WERI-Rb-1 (cell line): ENCODE measurements around the gene DOK7.

ENCODE experiments used
- DNase-seq: peaks from one replicate; pipeline ENCODE4 v3.0.0-alpha.2; 2020
- H3K27ac ChIP-seq: fragments of 250-450 bp; sonication (Bioruptor Pico); 2 replicates; pipeline ENCODE4 v1.5.1; 2020; ENCODE audit warnings: mild to moderate bottlenecking, moderate library complexity
- H3K27me3 ChIP-seq: fragments of 250-450 bp; sonication (Bioruptor Pico); 2 replicates; pipeline ENCODE4 v1.5.1; 2021; ENCODE audit warnings: mild to moderate bottlenecking, low read depth, moderate library complexity; ENCODE audit not compliant: insufficient read depth, severe bottlenecking
- H3K36me3 ChIP-seq: fragments of 250-450 bp; sonication (Bioruptor Pico); 2 replicates; pipeline ENCODE4 v1.5.1; 2020; ENCODE audit warnings: mild to moderate bottlenecking, moderate library complexity
- H3K4me3 ChIP-seq: 2 replicates; pipeline ENCODE4 v1.5.1; 2011; ENCODE audit warnings: low read depth, mild to moderate bottlenecking, control low read depth, low read length
- H3K9me3 ChIP-seq: fragments of 250-450 bp; sonication (Bioruptor Pico); 2 replicates; pipeline ENCODE4 v1.5.1; 2021; ENCODE audit warnings: mild to moderate bottlenecking, moderate library complexity; ENCODE audit not compliant: severe bottlenecking
- CTCF ChIP-seq: IDR thresholded peaks from 2 replicates; pipeline ENCODE4 v1.5.1; 2011; ENCODE audit warnings: low read depth, mild to moderate bottlenecking, control low read depth, inconsistent platforms, low read length

The DOK7 gene

GRCh38 chr4:3498407-3498806 is 35.3 kb downstream of the DOK7 start:
- H3K36me3 ChIP-seq, result peaks cover 7% of the 10 kb centered on the region
- no peak overlapping the region for H3K27ac ChIP-seq
- DNase-seq, result no peak
- no peaks in the 10 kb centered on the region for H3K9me3 ChIP-seq
- H3K27me3 ChIP-seq, result no peaks in the 10 kb centered on the region
- TF ChIP-seq CTCF, result no peak
- no peak overlapping the region for H3K4me3 ChIP-seq

GRCh38 chr4:3498901-3499510 is 35.9 kb downstream of the DOK7 start:
- H3K36me3 ChIP-seq, result peaks cover 12% of the 10 kb centered on the region
- H3K27me3 ChIP-seq, result no peaks in the 10 kb centered on the region
- no peak overlapping the region for H3K27ac ChIP-seq
- no peak overlapping the region for H3K4me3 ChIP-seq
- no peak for TF ChIP-seq CTCF
- no peaks in the 10 kb centered on the region for H3K9me3 ChIP-seq
- no peak for DNase-seq

GRCh38 chr4:3499710-3500109 is 36.6 kb downstream of the DOK7 start:
- H3K27me3 ChIP-seq, result no peaks in the 10 kb centered on the region
- no peaks in the 10 kb centered on the region for H3K9me3 ChIP-seq
- no peak for TF ChIP-seq CTCF
- no peak for DNase-seq
- H3K27ac ChIP-seq, result no peak overlapping the region
- H3K4me3 ChIP-seq, result no peak overlapping the region
- peaks cover 15% of the 10 kb centered on the region for H3K36me3 ChIP-seq

- Histone ChIP-seq H3K36me3 (peaks cover 18% of the 10 kb centered on the region), H3K27ac (no peak overlapping the region), H3K9me3 (no peaks in the 10 kb centered on the region), H3K27me3 (no peaks in the 10 kb centered on the region), H3K4me3 (no peak overlapping the region)
- DNase-seq, result no peak
- no peak for TF ChIP-seq CTCF
These were observed 37.0 kb downstream of the DOK7 start for GRCh38 chr4:3500111-3500510.

- H3K27me3 ChIP-seq, result no peaks in the 10 kb centered on the region
- no peaks in the 10 kb centered on the region for H3K9me3 ChIP-seq
- no peak for TF ChIP-seq CTCF
- no peak overlapping the region for H3K27ac ChIP-seq
- peaks cover 24% of the 10 kb centered on the region for H3K36me3 ChIP-seq
- DNase-seq, result no peak
- H3K4me3 ChIP-seq, result no peak overlapping the region
These were observed 37.6 kb downstream of the DOK7 start for GRCh38 chr4:3500634-3501101.

- TF ChIP-seq CTCF, result no peak
- H3K36me3 ChIP-seq, result peaks cover 29% of the 10 kb centered on the region
- H3K27ac ChIP-seq, result no peak overlapping the region
- H3K4me3 ChIP-seq, result no peak overlapping the region
- no peaks in the 10 kb centered on the region for H3K9me3 ChIP-seq
- no peak for DNase-seq
- no peaks in the 10 kb centered on the region for H3K27me3 ChIP-seq
These were observed 38.2 kb downstream of the DOK7 start for GRCh38 chr4:3501126-3501824.
